ENCODE results near the gene GALK2.

GRCh38 chr15:49379996-49380395, 209.9 kb downstream of the GALK2 start:
- TF ChIP-seq POLR2AphosphoS5 (IDR thresholded peaks at IDR 0.05) (no peak), POLR2A (IDR thresholded peaks at IDR 0.05) (no peak)
- TF ChIP-seq, protein P1, sequence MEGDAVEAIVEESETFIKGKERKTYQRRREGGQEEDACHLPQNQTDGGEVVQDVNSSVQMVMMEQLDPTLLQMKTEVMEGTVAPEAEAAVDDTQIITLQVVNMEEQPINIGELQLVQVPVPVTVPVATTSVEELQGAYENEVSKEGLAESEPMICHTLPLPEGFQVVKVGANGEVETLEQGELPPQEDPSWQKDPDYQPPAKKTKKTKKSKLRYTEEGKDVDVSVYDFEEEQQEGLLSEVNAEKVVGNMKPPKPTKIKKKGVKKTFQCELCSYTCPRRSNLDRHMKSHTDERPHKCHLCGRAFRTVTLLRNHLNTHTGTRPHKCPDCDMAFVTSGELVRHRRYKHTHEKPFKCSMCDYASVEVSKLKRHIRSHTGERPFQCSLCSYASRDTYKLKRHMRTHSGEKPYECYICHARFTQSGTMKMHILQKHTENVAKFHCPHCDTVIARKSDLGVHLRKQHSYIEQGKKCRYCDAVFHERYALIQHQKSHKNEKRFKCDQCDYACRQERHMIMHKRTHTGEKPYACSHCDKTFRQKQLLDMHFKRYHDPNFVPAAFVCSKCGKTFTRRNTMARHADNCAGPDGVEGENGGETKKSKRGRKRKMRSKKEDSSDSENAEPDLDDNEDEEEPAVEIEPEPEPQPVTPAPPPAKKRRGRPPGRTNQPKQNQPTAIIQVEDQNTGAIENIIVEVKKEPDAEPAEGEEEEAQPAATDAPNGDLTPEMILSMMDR (IDR thresholded peaks at IDR 0.05), result no peak

Data from breast epithelium (tissue), 3 donors.